DND-41 (cell line): ENCODE measurements around the gene C2orf15.

ENCODE experiments used
- ATAC-seq: fragments of 200-7000 bp; cut with Tn5 transposase; 3 replicates; pipeline ENCODE4 v1.9.1; 2021; ENCODE audit warnings: low read depth; ENCODE audit not compliant: insufficient read depth
- DNase-seq: peaks from one replicate; pipeline ENCODE4 v3.0.0-alpha.2; 2020
- H2AFZ ChIP-seq: 2 replicates; pipeline ENCODE4 v1.6.0; 2012; ENCODE audit warnings: low read depth, low read length
- H3K27ac ChIP-seq: 2 replicates; pipeline ENCODE4 v1.5.1; 2012; ENCODE audit warnings: low read length, inconsistent platforms
- H3K27me3 ChIP-seq: fragments of 200-600 bp; sonication (generic); 2 replicates; pipeline ENCODE4 v1.6.0; 2012; ENCODE audit warnings: low read length, mild to moderate bottlenecking, inconsistent platforms; ENCODE audit not compliant: insufficient read depth, poor library complexity
- H3K36me3 ChIP-seq: 2 replicates; pipeline ENCODE4 v1.5.1; 2012; ENCODE audit warnings: low read length, inconsistent platforms; ENCODE audit not compliant: insufficient read depth
- H3K4me1 ChIP-seq: 2 replicates; pipeline ENCODE4 v1.5.1; 2012; ENCODE audit warnings: mild to moderate bottlenecking, low read length; ENCODE audit not compliant: insufficient read depth
- H3K4me2 ChIP-seq: 2 replicates; pipeline ENCODE4 v1.6.0; 2012; ENCODE audit warnings: mild to moderate bottlenecking, moderate library complexity, low read length, inconsistent platforms; ENCODE audit not compliant: insufficient read depth
- H3K4me3 ChIP-seq, 2 experiments: fragments of 200-600 bp in 1 of 2; shearing (Covaris generic) in 1 of 2; 2 replicates each; pipeline ENCODE4 v1.5.1; 2012 to 2016; ENCODE audit warnings: inconsistent platforms in 2 of 2, low read length in 2 of 2, mild to moderate bottlenecking in 2 of 2, low read depth in 1 of 2, moderate library complexity in 1 of 2
- H3K79me2 ChIP-seq: 2 replicates; pipeline ENCODE4 v1.6.0; 2012; ENCODE audit warnings: low read length, inconsistent platforms; ENCODE audit not compliant: insufficient read depth
- H3K9ac ChIP-seq: 2 replicates; pipeline ENCODE4 v1.6.0; 2012; ENCODE audit warnings: low read depth, mild to moderate bottlenecking, inconsistent platforms, low read length, moderate library complexity
- H3K9me3 ChIP-seq: 2 replicates; pipeline ENCODE4 v1.5.1; 2012; ENCODE audit warnings: low read length, moderate library complexity, mild to moderate bottlenecking, inconsistent platforms; ENCODE audit not compliant: insufficient read depth, severe bottlenecking
- H4K20me1 ChIP-seq: 2 replicates; pipeline ENCODE4 v1.6.0; 2012; ENCODE audit warnings: low read length; ENCODE audit not compliant: insufficient read depth
- EZH2 ChIP-seq: IDR thresholded peaks from 3 replicates; pipeline ENCODE4 v1.6.1; 2012; ENCODE audit warnings: borderline replicate concordance, low read depth, mild to moderate bottlenecking, moderate library complexity, low read length, inconsistent platforms; ENCODE audit not compliant: severe bottlenecking
- TF ChIP-seq, protein P1 (sequence below): IDR thresholded peaks from 2 replicates; pipeline ENCODE4 v1.5.1; 2012; ENCODE audit warnings: borderline replicate concordance, low read length, moderate library complexity, mild to moderate bottlenecking; ENCODE audit not compliant: poor library complexity, severe bottlenecking; ENCODE audit errors: extremely low read depth

C2orf15 gene

DNA sequence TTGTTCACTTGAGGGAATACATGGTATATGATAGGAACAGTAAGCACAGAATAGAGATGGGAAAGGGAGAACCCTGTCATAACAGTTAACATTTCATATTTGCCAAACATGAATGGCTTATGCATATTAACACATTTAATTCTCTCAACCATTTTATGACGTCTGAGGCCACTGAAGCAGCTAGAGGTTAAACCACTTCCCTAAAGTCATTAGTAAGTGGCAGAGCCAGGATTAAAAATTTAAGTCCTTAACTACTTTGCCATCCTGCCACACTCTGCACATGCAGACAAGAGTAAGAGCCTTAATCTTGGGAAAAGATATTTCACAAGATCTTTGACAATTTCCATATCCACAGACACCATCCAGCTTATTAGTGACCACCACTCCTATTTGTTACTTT, 15.4 kb downstream of the C2orf15 start:
- H3K36me3 ChIP-seq, result peaks cover 29% of the 10 kb centered on the region; the same call in 1 of the 2 replicates

DNA sequence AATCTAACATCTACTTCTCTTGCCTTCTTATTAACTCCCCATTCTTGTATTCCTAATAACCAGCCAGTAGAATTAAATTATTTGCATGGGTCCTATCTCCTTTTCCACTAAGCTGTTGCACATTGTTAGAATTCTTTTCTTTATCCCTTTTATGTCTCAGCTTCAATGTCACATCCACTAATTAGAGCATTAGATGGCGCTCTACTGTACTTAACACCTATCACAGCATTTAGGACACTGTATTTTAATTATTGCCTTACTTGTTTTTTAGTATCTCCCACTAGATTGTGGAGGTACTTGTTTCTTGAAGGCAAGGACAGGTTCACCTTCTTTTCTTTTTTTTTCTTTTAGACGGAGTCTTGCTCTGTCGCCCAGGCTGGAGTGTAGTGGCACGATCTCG, 17.1 kb downstream of the C2orf15 start:
- peaks cover 15% of the 10 kb centered on the region for H3K79me2 ChIP-seq
- no peak overlapping the region for H3K4me3 ChIP-seq
- peaks cover 17% of the 10 kb centered on the region for H3K4me1 ChIP-seq
- H3K27ac ChIP-seq, result no peak overlapping the region
- no peak for ATAC-seq
- H4K20me1 ChIP-seq, result no peaks in the 10 kb centered on the region
- H2AFZ ChIP-seq, result no peak overlapping the region
- peaks cover 32% of the 10 kb centered on the region; the same call in 1 of the 2 replicates for H3K36me3 ChIP-seq
- no peaks in the 10 kb centered on the region for H3K9me3 ChIP-seq
- TF ChIP-seq, protein P1, sequence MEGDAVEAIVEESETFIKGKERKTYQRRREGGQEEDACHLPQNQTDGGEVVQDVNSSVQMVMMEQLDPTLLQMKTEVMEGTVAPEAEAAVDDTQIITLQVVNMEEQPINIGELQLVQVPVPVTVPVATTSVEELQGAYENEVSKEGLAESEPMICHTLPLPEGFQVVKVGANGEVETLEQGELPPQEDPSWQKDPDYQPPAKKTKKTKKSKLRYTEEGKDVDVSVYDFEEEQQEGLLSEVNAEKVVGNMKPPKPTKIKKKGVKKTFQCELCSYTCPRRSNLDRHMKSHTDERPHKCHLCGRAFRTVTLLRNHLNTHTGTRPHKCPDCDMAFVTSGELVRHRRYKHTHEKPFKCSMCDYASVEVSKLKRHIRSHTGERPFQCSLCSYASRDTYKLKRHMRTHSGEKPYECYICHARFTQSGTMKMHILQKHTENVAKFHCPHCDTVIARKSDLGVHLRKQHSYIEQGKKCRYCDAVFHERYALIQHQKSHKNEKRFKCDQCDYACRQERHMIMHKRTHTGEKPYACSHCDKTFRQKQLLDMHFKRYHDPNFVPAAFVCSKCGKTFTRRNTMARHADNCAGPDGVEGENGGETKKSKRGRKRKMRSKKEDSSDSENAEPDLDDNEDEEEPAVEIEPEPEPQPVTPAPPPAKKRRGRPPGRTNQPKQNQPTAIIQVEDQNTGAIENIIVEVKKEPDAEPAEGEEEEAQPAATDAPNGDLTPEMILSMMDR, result peak; percentile 42
- TF ChIP-seq EZH2, result no peak
- no peak overlapping the region for H3K9ac ChIP-seq
- no peaks in the 10 kb centered on the region for H3K27me3 ChIP-seq
- DNase-seq, result no peak
- H3K4me2 ChIP-seq, result no peak overlapping the region

More for the DNA sequence above, 15.4 kb downstream of the C2orf15 start:
- DNase-seq (no peak), ATAC-seq (no peak)
- TF ChIP-seq, protein P1, result no peak
- no peak for TF ChIP-seq EZH2
- no peak overlapping the region for H3K4me2 ChIP-seq
- peaks cover 15% of the 10 kb centered on the region for H3K79me2 ChIP-seq
- no peak overlapping the region for H3K4me3 ChIP-seq
- H3K27me3 ChIP-seq, result no peaks in the 10 kb centered on the region
- H3K9ac ChIP-seq, result no peak overlapping the region
- peaks cover 26% of the 10 kb centered on the region for H3K4me1 ChIP-seq
- H2AFZ ChIP-seq, result no peak overlapping the region
- H3K9me3 ChIP-seq, result no peaks in the 10 kb centered on the region
- no peak overlapping the region for H3K27ac ChIP-seq
- no peaks in the 10 kb centered on the region for H4K20me1 ChIP-seq

DNA sequence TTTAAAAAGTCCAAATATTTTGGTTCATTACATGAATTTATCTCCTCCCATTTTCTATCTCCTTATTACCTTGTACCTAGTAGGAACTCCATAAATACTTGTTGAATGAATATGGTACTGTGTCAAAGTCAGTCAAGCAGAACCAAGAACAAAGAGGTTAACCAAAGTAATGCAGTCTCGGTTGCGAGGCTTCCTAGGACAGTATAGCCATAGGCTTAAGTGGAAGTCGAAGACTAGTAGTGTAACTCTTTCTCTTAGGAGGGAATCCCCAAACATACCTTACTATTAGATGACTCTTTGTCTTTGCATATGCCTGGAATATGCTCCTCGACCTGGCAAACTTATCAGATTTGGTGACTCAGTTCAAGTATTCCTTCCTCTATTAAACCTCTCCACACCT, 18.1 kb downstream of the C2orf15 start:
- Histone ChIP-seq H3K4me3 (no peak overlapping the region), H3K36me3 (peaks cover 32% of the 10 kb centered on the region; the same call in 1 of the 2 replicates), H3K4me2 (no peak overlapping the region), H3K79me2 (peaks cover 10% of the 10 kb centered on the region), H3K4me1 (peaks cover 8% of the 10 kb centered on the region), H2AFZ (no peak overlapping the region), H3K27me3 (no peaks in the 10 kb centered on the region), H4K20me1 (no peaks in the 10 kb centered on the region), H3K9me3 (no peaks in the 10 kb centered on the region), H3K27ac (no peak overlapping the region), H3K9ac (no peak overlapping the region)
- TF ChIP-seq, protein P1, result no peak
- no peak for TF ChIP-seq EZH2
- no peak for DNase-seq
- ATAC-seq, result no peak

DNA sequence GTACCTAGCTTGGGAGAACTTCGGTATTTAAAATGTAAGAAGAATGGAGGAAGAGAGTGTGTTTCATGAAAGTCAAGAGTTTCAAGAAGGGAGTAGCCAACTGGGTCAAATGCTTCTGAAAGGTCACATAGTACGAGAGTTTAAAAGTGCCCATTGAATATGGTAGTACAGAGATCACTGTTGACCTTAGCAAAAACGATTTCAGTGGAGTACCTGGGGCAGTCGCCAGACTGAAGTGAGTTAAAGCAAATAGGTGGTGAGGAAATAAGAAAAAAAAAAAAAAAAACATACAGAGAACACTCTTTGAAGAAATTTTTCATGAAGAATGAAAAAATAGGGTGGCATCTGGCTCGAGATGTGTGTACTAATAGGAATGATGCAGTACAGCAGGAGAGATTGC, 24.7 kb downstream of the C2orf15 start:
- H3K79me2 ChIP-seq, result no peaks in the 10 kb centered on the region
- no peaks in the 10 kb centered on the region for H3K27me3 ChIP-seq
- no peaks in the 10 kb centered on the region for H3K4me1 ChIP-seq
- TF ChIP-seq, protein P1, result no peak
- no peak for TF ChIP-seq EZH2
- no peak for ATAC-seq
- no peak overlapping the region for H3K9ac ChIP-seq
- H3K4me3 ChIP-seq, result no peak overlapping the region
- H3K27ac ChIP-seq, result no peak overlapping the region
- no peaks in the 10 kb centered on the region for H3K9me3 ChIP-seq
- peaks cover 58% of the 10 kb centered on the region for H3K36me3 ChIP-seq
- no peak for DNase-seq
- H3K4me2 ChIP-seq, result no peak overlapping the region
- H2AFZ ChIP-seq, result no peak overlapping the region
- no peaks in the 10 kb centered on the region for H4K20me1 ChIP-seq
